OCI-LY1 (cell line): ENCODE measurements around the gene RASD1.

ENCODE experiments used
- H2AFZ ChIP-seq: fragments of 200-600 bp; sonication (generic), shearing (Covaris generic); 2 replicates; pipeline ENCODE4 v1.6.0; 2014; ENCODE audit warnings: antibody characterized with exemption, mild to moderate bottlenecking, low read length
- H3F3A ChIP-seq: fragments of 200-600 bp; sonication (generic), shearing (Covaris generic); 2 replicates; pipeline ENCODE4 v1.6.0; 2014; ENCODE audit warnings: mild to moderate bottlenecking, antibody characterized with exemption, low read length, moderate library complexity; ENCODE audit not compliant: insufficient read depth
- H3K27ac ChIP-seq: fragments of 200-600 bp; sonication (generic); 2 replicates; pipeline ENCODE4 v1.5.1; 2014; ENCODE audit warnings: low read length, mixed run types, mild to moderate bottlenecking, low read depth; ENCODE audit not compliant: poor library complexity, severe bottlenecking
- H3K27me3 ChIP-seq: fragments of 200-600 bp; sonication (generic); 2 replicates; pipeline ENCODE4 v1.6.0; 2014; ENCODE audit warnings: antibody characterized with exemption, mild to moderate bottlenecking, low read length, moderate library complexity; ENCODE audit not compliant: insufficient read depth
- H3K36me3 ChIP-seq: fragments of 200-600 bp; sonication (generic); 2 replicates; pipeline ENCODE4 v1.6.1; 2014; ENCODE audit warnings: mild to moderate bottlenecking, antibody characterized with exemption, low read length, moderate library complexity, mixed read lengths; ENCODE audit not compliant: insufficient read depth
- H3K4me1 ChIP-seq: fragments of 200-600 bp; sonication (generic); 2 replicates; pipeline ENCODE4 v1.5.1; 2014; ENCODE audit warnings: mild to moderate bottlenecking, low read length, moderate library complexity; ENCODE audit not compliant: insufficient read depth, severe bottlenecking
- H3K4me2 ChIP-seq: fragments of 200-600 bp; sonication (generic), shearing (Covaris generic); 2 replicates; pipeline ENCODE4 v1.6.1; 2014; ENCODE audit warnings: low read length
- H3K4me3 ChIP-seq: fragments of 200-600 bp; sonication (generic); 2 replicates; pipeline ENCODE4 v1.5.1; 2014; ENCODE audit warnings: low read length, low read depth, mild to moderate bottlenecking, mixed read lengths; ENCODE audit not compliant: poor library complexity, severe bottlenecking
- H3K79me2 ChIP-seq: fragments of 200-600 bp; shearing (Covaris generic); 2 replicates; pipeline ENCODE4 v1.6.1; 2016; ENCODE audit warnings: mixed run types, low read length, mixed read lengths; ENCODE audit not compliant: insufficient read depth
- H3K9ac ChIP-seq: fragments of 200-600 bp; sonication (generic), shearing (Covaris generic); 2 replicates; pipeline ENCODE4 v1.6.1; 2014; ENCODE audit warnings: mild to moderate bottlenecking, low read length, mixed read lengths
- H3K9me2 ChIP-seq: fragments of 200-600 bp; sonication (generic), shearing (Covaris generic); 2 replicates; pipeline ENCODE4 v1.6.1; 2014; ENCODE audit warnings: low read depth, mild to moderate bottlenecking, low read length, mixed read lengths
- H3K9me3 ChIP-seq: fragments of 200-600 bp; shearing (Covaris generic); 2 replicates; pipeline ENCODE4 v1.6.1; 2014; ENCODE audit warnings: low read length, mixed read lengths
- H4K20me1 ChIP-seq: fragments of 200-600 bp; sonication (generic), shearing (Covaris generic); 2 replicates; pipeline ENCODE4 v1.6.0; 2016; ENCODE audit warnings: mild to moderate bottlenecking, low read length; ENCODE audit not compliant: insufficient read depth
- CTCF ChIP-seq: fragments of 200-600 bp; sonication (generic), shearing (Covaris generic); IDR thresholded peaks from 2 replicates; pipeline ENCODE4 v1.5.1; 2017; ENCODE audit warnings: mild to moderate bottlenecking, antibody characterized with exemption, low read length, moderate library complexity, mixed read lengths
- EZH2 ChIP-seq: fragments of 200-600 bp; sonication (generic), shearing (Covaris generic); IDR thresholded peaks from 2 replicates; pipeline ENCODE4 v1.8.0; 2017; ENCODE audit warnings: borderline replicate concordance, mixed run types, mild to moderate bottlenecking, antibody characterized with exemption, low read length, moderate library complexity, mixed read lengths

The RASD1 gene

DNA sequence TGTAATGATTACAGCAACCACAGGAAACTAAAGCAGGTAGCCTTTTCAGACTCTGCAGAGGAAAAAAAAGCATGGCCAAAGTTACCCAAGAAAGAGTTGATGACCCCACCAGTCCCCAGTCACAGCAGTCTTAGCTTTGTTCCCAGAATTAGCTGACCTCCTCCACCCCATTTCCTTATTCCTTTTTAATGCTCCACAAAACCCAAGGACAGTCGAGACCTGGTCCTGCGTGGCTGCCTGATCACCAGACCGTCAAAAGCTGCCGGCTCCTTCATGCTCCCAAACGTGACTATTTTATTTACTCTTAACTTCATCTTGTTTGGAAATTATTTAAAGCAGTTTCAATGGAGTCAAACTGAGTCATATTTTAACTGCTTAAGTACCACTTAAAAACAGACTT lies 48.1 kb downstream of the RASD1 start:
- H3F3A ChIP-seq = no peaks in the 10 kb centered on the region
- H3K4me3 ChIP-seq = no peak overlapping the region
- no peak overlapping the region for H3K4me2 ChIP-seq
- H3K27ac ChIP-seq = no peak overlapping the region
- no peaks in the 10 kb centered on the region for H3K9me3 ChIP-seq
- H3K9ac ChIP-seq = no peak overlapping the region
- TF ChIP-seq CTCF (no peak), EZH2 (no peak)
- H3K79me2 ChIP-seq = no peaks in the 10 kb centered on the region
- no peaks in the 10 kb centered on the region for H3K9me2 ChIP-seq
- no peaks in the 10 kb centered on the region for H4K20me1 ChIP-seq
- H3K36me3 ChIP-seq = no peaks in the 10 kb centered on the region
- H3K4me1 ChIP-seq = no peaks in the 10 kb centered on the region
- H2AFZ ChIP-seq = no peak overlapping the region
- peaks cover 3% of the 10 kb centered on the region; the same call in 1 of the 2 replicates for H3K27me3 ChIP-seq

- no peak overlapping the region for H3K4me2 ChIP-seq
- H3F3A ChIP-seq = no peaks in the 10 kb centered on the region
- no peaks in the 10 kb centered on the region for H3K79me2 ChIP-seq
- no peaks in the 10 kb centered on the region for H3K9me3 ChIP-seq
- H3K27ac ChIP-seq = no peak overlapping the region
- no peaks in the 10 kb centered on the region for H4K20me1 ChIP-seq
- H2AFZ ChIP-seq = no peak overlapping the region
- TF ChIP-seq CTCF = no peak
- TF ChIP-seq EZH2 = no peak
- H3K9me2 ChIP-seq = no peaks in the 10 kb centered on the region
- peaks cover 3% of the 10 kb centered on the region; the same call in 1 of the 2 replicates for H3K27me3 ChIP-seq
- H3K4me3 ChIP-seq = no peak overlapping the region
- H3K4me1 ChIP-seq = no peaks in the 10 kb centered on the region
- H3K36me3 ChIP-seq = no peaks in the 10 kb centered on the region
- H3K9ac ChIP-seq = no peak overlapping the region
Observed at GRCh38 chr17:17447264-17447663, 48.9 kb downstream of the RASD1 start.

GRCh38 chr17:17446666-17447155 lies 49.5 kb downstream of the RASD1 start:
- no peak overlapping the region for H3K27ac ChIP-seq
- H3K4me2 ChIP-seq = no peak overlapping the region
- no peak for TF ChIP-seq EZH2
- no peak for TF ChIP-seq CTCF
- no peaks in the 10 kb centered on the region for H4K20me1 ChIP-seq
- H3K36me3 ChIP-seq = no peaks in the 10 kb centered on the region
- no peak overlapping the region for H2AFZ ChIP-seq
- no peak overlapping the region for H3K9ac ChIP-seq
- no peaks in the 10 kb centered on the region for H3K9me3 ChIP-seq
- H3K79me2 ChIP-seq = no peaks in the 10 kb centered on the region
- H3K4me3 ChIP-seq = no peak overlapping the region
- H3K4me1 ChIP-seq = no peaks in the 10 kb centered on the region
- no peaks in the 10 kb centered on the region for H3K9me2 ChIP-seq
- H3K27me3 ChIP-seq = peaks cover 3% of the 10 kb centered on the region; the same call in 1 of the 2 replicates
- no peaks in the 10 kb centered on the region for H3F3A ChIP-seq
